Activated CD4-positive, CD25-positive, alpha-beta regulatory T cell (primary cell): Measurements from ENCODE around the gene CAMSAP1.
"Not testable (repeated sequence)": the region's sequence is repeated elsewhere in the genome, so short reads cannot be mapped to it uniquely, and the experiment has no call there.

Experiments
- DNase-seq, 4 experiments: peaks; one replicate each; lab custom pipeline; 2025; lab: John Stamatoyannopoulos, UW

Gene CAMSAP1

DNA sequence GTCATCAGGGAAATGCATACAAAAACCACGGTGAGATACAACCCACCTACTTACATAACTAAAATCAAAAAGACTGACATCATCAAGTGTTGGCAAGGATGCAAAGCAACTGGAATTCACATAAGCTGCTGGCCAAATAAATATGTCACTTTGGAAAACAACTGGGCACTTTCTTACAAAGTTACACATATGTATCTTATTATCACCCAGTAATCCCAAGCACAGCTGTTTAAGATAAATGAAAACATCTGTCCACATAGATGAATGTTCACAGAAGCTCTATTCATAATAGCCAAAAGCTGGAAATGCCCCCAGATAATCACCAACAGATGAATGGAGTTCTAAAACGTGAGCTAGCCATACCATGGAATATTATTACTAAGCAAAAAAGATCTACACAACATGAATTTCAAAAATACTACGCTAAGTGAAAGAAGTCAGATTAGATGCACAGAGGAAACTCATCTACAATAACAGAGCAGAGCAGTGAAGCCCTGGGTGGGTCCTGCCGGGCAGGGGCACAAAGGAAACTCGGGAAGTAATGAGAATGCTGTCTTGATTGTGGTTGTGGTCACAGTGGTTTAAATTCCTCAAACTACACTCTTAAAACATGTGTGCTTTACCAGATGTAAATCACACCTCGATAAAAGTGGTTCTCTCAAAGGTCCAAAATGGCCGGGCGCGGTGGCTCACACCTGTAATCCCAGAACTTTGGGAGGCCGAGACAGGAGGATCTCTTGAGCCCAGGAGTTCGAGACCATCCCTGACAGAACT is 8.5 kb downstream of the CAMSAP1 start:
- DNase-seq = no peak

DNA sequence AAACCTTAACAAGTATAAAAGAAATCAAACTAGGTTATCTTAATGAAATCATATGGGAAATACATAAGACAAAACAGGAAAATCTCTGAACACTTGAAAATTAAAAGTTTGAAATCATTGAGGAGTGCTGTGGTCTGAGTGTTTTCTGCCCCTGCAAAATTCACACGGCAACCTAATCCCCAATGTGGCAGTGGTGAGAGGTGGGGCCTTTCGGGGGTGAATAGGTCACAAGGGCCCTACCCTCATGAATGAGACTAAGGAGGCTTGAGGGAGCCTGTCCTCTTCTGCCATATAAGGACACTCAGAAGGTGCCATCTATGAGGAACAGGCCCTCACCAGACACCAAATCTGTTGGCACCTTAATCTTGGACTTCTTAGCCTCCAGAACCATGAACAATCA is 10.7 kb downstream of the CAMSAP1 start:
- DNase-seq = no peak

DNA sequence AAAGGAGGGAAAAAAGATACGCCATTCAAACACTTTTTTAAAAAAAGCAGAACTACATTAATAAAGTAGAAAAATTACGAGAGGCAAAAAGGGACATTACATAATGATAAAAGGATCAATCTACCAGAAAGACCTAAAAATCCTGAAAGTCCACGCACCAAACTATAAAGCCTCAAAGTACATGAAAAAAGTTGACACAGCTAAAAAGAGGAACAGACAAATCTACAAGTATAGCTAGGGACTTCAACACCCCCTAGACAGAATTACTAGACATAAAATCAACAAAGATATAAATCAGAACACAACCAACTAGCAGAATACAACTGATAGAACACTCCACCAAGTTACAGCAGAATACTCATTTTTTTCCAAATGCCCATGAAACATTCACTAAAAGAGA is 11.1 kb downstream of the CAMSAP1 start:
- DNase-seq = no peak

DNA sequence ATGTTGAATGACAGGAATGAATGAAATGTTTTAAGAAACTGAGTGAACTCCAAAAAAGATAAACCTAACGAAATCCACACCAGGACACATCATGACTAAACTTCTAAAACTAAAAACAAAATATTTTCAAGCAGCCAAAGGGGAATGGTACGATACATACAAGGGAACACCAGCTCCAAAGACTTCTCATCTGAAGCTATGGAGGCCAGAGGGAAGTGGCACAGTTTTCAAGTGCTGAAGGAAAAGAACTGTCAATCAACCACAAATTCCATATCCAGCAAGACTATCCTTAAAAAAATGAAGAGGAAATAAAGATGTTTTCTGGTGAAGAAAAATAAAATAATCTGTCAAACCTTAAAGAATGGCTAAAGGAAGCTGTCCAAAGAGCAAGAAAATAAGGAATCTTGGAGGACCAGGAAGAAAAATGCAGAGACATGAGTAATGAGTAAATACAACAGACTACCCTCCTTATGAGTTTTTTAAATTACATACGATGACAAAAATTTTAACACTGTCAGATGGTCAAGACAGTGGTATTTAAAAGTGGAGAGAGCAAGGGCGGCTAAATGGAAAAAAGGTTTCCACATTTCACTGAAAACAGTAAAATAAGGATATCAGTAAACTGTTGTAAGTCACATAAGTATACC is 12.0 kb downstream of the CAMSAP1 start:
- DNase-seq = no peak

DNA sequence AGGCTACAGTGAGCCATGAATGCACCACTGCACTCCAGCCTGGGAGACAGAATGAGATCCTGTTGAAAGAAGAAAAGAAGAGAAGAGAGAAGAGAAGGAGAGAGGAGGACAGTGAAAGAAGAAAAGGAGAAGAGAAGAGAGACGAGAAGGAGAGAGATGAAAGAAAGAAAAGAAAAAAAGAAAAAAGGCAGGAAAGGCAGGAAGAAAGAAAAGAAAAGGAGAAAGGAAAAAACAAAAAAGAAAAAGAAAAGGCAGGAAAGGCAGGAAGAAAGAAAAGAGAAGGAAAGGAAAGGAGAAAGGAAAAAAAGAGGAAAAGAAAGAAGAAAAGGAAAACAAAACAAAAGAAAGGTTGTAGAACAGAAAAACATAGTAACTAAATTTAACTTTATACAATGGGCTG is 14.2 kb downstream of the CAMSAP1 start:
- DNase-seq = no peak

DNA sequence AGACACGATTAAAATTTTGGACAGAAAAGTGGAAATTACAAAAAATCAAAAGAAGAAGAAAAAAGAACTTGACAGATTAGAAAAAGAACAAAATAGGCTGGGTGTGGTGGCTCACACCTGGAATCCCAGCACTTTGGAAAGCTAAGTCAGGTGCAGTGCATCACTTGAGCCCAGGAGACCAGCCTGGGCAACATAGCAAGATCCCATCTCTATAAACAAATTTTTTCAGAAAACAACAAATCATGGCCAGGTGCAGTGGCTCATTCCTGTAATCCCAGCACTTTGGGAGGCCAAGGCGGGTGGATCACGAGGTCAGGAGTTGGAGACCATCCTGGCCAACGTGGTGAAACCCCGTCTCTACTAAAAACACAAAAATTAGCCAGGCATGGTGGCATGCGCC is 15.0 kb downstream of the CAMSAP1 start:
- DNase-seq = not testable (repeated sequence)

DNA sequence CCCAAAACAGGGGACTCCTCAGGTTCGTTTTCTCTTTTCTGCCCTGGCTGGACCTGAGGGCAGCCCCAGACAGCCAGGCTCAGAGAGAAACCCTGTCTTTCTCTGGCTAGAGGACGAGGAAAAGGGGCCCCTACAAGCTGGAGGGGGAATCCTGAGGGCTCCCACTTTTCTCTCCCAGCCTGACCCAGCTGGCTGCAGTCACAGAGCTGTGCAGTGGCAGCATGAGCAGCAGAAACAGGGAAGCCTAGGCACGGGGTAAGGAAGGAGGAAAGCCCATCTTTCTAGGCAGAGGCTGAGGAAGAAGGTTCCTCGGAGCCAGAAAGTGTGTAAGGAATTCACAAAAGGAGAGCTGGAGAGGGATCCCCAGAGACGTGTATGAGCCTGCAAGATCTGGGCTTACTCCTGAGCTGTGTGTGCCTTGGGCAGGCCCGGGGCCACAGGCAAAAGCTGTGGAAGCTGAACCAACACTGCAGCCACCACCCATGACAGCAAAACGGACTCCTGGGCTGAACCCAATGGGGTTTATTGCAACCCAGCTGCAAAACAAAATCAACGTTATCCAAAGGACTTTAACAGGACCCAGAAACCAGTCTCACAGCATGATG is 16.2 kb downstream of the CAMSAP1 start:
- DNase-seq = no peak

DNA sequence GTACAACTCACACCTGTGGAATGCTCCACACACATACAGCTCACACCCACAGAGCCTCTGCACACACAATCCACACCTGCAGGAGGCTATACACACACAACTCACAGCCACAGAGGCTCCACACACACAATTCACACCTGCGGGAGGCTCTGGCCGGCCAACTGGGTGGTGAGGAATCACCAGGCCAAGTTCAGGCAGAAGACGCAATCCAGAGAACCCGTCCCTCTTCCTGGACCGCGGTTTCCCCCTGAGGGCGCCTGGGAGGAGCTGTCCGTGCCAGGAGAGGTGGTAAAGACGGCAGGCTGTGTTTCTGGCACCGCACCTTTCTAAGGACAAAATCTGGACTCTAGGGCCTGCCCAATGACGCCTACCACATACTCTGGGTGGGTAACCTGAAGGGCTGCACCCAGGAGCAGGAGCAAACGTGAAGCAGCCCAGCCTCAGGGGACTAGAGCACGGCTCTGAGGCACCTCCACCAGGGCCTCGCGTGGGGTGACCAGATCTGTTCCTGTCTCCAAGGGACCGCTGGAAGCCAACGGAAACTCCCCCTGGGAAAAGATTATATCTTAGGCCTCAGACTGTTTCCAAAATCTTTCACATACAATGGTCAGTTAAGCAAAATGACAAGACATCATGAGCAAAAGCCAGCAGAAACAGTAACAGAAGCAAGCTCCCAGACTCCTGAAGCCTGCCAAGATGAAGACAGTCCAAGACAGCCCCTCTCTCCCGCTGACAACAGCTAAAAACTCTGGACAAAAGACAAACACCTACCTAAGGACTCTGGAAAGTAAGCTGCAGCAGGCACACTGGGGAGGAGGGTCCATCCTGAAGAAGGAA is 16.9 kb downstream of the CAMSAP1 start:
- no peak for DNase-seq

DNA sequence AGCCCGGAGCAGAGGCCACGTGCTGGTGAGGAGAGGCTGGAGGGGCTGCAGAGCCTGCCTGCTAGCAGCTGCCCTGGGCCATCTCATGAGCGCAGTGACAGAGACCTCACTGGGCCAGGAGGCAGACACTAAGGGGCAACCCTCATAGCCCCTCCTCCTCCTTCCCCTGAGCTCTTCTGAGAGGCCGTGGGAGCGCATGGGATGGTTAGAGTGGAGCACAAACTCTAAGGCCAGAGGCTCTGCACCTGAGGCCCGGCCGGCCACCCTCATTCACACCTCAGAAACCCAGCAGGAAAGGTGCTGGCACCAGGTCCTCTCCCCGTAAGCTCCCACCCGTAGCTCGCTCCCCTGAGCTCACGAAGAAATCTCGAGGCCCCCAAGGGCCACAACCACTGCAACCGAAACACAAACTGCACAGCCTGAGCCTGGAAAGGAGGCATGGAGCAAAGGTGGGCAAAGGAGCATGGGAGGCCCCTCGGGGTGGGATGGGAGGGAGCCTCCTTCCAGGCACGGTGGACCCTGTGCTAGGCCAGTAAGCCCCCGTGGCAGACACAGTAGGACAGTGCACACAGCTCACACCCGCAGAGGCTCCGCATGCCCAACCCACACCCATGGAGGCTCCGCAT is 17.7 kb downstream of the CAMSAP1 start:
- no peak for DNase-seq

DNA sequence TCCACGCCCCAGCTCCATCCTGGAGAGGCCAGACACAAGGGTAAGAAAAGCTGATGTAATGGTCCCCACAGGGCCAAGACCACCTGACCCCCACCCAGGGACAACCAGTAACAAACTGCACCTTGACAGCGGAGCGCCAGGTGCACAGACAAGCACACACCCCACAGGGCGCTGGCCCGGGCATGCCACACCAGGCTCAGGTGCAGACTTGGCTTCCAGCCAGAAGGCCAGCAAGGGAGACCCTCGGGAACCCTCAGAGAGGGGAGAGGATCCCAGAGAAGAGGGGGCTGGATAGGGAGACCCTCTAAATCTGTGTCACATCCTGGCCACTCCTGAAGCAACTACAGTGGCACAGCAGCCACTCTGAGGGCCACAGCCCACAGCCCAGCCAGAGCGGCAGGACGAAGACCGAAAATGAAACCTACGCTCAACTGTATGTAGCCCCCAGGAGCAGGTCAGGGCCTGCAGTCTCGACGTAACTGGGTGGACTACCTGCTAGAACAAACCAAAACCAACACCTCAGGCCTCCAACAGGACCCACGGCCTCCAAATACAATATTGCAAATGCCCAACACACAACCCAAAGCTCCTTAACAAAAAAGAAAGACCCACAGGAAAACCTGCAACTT is 18.5 kb downstream of the CAMSAP1 start:
- DNase-seq = no peak

DNA sequence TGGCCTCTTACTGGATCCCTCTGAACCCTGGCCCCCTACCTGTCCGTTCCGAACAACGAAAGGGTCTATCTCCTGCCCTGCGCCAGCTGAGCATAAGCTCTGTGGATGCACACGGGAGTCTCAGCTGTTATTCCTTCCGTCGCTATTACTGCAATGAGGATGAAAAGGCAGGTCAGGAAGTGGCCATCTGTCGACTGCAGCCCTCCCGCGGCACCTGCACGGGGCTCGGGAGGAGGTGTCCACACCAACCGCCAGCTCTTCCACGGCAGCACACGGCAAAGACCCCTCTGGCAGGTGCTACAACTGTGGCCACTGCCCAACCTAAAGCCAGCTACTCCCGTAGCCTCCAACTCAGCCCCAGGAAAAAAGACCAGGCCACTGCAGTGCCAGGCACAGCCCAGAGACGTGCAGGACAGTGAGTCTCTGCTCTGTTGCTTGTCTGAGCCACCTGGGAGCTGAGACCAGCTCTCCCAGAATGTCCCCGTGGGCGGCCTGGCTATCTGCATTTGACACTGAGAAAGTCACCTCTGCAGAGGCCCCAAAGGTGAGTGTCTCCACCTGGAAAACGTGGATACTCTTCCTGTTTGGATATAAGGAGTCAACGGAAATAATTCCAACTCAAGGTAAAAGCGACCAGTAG is 19.1 kb downstream of the CAMSAP1 start:
- no peak for DNase-seq

DNA sequence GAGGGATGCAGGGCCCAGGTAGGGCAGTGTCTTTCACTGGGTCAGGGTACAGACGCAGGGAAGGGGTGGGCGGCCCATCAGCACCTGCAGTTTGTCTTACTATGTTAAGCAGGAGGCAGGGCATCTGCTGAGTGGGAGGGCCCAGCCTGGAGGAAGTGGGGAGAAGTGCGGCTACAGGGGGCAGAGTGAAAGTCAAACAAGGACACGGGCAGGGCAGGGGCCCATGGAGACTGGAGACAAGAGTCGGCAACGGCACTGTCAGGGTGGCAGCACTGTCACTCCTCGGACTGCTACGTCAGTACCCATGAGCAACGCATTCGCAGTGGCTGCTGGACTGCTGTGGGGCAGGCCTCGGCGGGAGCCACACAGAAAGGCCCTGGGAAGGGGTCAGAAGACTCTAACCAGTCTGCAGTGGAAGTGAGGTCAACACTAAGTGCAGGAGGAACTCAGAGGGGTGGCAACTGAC is 19.7 kb downstream of the CAMSAP1 start:
- DNase-seq = peak in 2 of 4 experiments; percentile 43 to 46

DNA sequence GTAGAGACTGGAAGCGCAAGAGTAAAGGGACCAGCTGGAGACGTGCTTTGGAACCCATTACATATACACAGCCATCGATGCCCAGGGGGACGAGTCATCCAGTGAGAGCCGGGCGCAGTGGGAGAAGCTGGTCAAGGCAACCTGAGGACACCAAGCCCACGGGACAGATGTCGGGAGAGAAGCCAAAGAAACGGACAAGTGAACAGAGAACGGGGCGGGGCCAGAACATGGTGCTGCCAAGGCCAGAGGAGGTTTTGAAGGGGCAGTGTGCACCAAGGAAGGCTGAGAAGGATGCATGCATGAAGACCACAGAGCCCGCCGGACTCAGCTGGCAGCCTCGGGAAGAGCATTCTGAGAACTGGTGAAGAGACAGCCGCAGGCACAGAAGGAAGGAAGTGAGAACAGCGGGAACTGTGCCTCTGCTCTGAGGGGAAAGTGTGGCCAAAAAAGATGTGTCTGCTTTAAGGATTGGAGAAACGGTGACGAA is 20.3 kb downstream of the CAMSAP1 start:
- no peak for DNase-seq

DNA sequence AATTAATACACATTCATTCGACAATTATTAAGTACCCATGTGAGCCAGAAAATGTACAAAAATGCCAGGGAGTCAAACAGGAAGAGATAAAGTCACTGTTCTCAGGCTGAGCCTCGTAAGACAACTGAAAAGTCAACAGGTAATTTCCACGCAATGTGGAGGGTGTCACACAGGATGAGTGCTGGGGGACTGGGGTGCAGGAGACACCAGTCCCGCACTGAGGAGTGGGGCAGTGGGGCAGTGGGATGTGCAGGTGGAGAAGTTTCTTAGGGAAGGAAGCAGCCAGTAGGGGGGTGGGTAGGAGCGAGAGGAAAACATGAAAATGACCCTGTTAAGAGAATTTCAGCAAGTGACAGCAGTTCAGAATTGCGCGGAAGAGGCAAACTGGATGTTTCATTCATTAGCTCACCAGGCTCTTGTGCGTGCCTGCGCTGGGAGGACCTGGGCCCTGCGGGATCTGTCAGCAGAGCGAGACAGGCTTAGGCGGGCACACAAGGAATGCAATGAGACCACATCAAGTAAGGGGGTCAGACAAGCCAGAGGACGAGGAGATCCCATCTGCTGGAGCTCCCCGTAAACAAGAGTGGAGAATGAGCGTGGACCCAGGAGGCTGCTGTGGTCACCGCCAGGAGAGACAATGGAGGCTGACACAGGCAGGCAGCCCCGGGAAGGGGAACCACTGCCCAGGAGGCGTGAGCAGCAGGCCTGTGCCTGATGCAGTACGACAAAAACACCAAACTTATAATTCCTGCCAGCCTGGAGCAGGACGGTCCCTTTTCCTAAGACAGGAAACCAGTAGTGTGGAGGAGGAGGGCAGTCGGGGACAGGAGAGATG is 21.0 kb downstream of the CAMSAP1 start:
- DNase-seq = no peak

DNA sequence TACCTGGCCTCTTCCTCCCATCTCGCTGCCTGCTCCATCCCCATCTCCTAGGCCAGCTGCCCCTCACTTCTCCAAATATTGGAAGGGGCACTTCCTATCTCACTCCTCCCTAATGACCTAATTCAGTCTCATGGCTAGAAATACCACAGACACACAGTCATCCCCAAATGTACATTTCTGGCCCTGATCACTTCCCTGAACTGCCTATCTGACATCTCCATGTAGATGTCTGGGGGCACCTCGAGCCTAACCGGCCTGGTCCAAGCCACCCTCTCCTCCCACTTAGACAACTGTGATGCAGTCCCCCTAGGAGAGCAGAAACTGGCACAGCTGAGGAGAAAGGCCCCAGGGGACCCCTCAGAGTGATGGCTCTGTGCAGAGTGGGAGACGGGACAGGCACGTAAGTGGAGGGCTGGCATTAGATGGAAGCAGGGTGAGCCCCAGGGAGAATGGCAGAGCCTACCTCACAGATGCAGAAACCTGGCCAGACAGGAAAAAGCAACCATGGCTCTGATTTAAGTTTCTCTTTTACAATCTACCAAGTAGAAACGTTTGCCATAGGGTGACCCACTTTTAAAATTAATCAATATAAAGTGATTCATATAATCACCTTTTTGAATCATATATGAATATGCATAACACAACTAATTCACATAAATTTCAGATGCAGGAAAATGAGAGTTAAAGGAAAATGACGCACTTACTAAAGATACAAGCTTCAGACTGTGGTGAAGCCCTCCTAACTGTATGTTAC is 22.1 kb downstream of the CAMSAP1 start:
- DNase-seq = no peak

DNA sequence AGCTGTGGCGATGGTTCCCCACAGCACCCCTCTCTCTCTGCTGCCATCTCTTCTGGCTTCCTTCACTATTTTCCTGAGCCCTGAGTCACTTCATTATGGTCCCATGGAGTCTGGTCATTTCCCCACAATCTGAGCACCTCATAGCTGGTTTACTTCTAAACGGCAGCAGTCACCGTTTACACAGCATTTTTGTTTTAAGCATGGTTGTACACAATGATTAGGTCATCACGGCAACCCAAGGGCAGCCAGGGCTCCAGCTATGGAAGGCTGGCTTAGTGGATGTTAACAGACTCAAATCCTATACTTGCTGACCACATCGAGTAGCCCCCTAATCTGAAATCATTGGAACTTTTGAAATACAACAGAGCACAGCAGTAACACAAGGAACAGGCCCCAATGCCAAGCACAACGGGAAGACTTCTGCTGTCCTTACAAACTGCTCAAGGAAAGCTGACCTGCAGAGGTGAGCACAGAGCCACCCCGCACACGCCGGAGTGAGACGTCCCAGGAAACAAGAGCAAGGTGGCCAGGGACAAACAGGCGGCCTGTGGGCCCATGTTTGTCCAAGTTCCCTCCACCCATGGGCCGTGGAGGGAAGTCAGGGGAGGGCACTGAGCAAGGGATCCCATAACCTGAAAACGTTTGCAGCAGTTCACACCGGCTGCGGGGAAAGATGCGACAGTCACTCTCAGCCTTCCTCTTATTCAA is 22.9 kb downstream of the CAMSAP1 start:
- DNase-seq = no peak

DNA sequence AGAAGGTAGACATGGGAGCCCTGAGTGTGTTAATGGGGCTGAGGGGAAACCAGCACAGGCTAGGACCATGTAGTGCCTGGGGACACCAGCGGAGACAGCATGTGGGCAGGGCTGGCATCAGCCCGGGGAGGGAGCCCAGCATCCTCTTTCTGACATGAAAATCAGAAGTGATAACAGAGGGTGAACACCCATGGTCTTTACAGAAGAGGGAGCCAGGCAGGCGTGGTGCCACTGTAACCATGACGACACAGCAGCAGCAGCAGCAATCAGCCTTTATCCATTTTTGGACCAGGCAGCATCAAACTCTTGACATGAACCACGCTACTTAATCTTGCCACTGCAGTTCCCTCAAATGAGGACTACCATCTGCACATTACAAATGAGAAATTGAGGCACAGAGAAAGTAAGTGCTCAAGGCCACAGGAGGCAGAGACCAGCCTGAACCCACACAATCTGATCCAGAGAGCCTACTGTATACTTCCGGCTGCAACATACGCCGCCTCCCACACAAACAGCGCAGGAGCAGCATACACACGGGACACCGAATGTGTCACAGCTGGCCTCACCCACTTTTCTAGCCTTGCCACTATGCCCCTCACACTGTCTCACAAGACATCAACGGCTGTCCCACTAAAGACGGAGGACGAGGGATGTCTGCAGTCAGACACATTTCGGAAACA is 23.8 kb downstream of the CAMSAP1 start:
- no peak for DNase-seq

DNA sequence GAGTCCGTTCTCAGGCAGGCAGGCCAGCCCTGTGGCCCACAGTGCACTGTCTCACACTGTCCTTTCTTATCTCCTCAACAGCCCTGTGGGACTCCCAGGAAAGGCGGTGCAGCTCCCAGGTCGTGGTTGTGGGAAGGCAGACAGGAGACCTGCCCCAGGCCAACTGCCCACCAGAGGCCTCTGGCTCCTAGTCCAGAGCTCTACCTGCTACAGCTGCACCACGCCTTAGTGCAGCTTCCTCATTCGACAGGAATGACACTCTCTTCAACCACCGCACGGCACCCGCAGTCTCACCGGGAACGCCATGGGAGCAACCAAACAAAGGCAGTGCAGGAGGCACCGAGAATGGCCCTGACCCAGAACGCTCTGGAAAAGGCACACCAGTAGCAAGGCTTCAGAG is 25.3 kb downstream of the CAMSAP1 start:
- DNase-seq = no peak
